Cortex of kidney (tissue), 1 donor: ENCODE results near the gene LCN12.
"Not testable (repeated sequence)": the region's sequence is repeated elsewhere in the genome, so short reads cannot be mapped to it uniquely, and the experiment has no call there.

Source experiments
- DNase-seq: peaks from one replicate; lab custom pipeline; 2025; lab: John Stamatoyannopoulos, UW

Gene LCN12

GRCh38 chr9:136991993-136992818 lies 40.1 kb downstream of the LCN12 start, which contains the start of gene PAXX:
TSS of gene PAXX (plus strand) at chr9:136992422. CDS start at chr9:136992444, 22 bp downstream.
- no peak for DNase-seq

DNA sequence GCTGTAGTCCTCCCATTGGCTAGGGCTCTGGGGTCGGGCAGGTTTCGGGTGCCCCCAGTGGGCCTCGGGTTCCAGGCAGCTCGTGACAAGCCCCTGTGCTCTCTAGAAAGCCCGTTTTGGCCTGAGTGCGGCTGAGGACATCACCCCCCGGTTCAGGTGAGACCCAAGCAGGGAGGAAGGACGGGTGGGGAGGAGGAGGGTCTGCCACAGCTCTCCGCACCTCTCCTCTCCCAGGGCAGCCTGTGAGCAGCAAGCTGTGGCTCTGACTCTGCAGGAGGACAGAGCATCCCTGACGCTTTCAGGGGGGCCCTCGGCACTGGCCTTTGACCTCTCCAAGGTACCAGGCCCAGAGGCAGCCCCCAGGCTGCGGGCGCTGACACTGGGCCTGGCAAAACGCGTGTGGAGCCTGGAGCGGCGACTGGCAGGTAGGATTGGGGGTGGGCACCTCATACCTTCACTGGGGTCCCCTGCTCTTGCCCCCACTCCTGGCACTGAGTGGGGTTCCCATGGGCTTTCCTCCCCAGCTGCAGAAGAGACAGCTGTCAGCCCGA lies 40.8 kb downstream of the LCN12 start:
- no peak for DNase-seq

- DNase-seq, result no peak
Measured at GRCh38 chr9:136994180-136994887, 42.3 kb downstream of the LCN12 start.

- no peak for DNase-seq
Measured at GRCh38 chr9:136994888-136995230, 42.8 kb downstream of the LCN12 start.

DNA sequence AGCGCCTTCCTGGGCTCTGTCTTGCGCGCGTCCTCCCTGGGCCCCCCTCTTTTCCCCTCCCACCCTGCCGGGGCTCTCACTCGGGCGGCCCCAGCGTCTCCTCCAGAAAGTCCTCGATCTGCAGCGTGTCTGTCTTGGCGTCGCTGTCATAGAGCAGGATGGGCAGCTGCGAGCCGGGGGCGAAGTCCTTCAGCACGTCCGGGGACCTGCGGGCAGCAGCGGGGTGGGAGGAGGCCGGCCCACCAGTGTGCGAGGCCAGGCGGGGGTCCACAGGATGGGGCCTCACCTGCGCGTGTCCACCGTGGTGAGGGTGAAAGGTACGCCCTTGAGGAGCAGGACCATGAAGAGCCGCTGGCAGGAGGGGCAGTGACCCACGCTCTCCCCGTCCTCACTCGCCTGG lies 43.3 kb downstream of the LCN12 start:
- no peak for DNase-seq

DNA sequence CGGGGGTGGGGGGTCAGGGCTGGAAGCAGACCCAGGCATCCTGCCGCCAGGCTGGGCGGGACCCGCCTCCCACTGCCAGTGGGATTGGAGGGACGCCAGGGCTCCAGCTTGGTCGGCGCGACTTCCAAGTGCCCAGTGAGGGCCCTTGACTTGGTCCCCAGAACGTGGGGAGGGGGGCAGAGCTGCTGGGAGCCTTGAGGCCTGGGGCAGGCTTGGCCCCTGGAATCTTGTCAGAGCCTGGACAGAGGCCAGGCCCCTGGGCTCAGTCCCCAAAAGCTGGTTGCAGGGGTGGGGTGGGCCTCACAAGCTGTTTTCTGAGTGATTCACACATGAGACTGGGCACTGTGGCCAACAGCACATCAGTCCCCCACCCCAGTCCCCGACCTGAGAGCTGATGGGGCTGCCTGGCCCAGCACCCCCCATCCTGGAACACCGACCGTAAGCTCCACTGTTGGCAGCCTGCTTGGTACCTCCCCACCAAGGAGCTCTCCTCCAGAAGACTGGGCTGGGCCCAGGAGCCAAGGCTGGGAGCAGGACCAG lies 43.8 kb downstream of the LCN12 start:
- no peak for DNase-seq

DNA sequence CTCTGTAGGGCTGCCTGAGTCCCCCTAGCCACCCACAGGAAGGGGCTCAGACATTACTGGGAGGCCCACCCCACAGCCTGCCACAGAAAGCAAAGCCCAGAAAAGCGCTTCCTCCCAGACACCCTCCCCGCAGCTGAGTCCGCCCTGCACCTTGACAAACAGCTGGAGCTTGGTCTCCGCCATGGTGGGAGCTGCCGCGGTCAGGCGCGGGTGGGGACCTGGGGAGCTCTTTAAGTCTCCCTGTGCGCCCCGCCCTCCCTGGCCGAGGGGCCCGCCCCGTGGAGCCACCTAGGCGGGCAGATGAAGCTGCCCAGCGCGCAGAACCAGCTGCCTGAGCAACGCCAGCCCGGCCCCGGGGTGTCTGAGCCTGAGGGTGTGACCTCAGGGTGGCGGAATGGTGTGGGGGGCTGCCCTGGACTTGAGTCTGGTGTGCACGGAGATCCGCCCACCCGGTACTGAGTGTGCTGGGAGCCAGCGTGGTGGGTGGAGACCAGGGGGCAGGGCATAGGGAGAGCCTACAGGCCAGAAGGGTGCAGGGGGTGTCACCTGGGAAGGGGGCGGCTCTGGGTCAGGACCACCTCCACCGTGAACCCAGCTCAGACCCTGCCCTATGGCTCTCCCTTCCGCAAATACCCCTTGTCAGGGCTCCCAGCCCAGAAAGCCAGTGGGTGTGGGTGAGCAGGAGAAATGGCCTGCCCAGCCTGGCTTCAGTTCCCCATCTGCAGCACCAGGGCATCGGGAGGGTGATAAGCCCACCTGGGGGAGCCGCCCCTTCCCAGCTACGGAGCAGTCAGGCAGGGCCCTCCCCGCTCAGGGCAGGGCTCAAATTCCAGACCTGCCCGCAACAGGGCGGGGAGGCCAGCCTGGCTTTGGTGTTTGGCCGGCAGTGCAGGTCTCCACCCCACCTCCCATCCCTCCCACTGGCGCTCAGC lies 44.6 kb downstream of the LCN12 start, which contains the start of gene CLIC3:
CLIC3 (minus strand) TSS at position 208 of the 932 bp plus-strand sequence; CDS start at position 183, 25 bp downstream.
- DNase-seq, result no peak

- DNase-seq, result no peak
Measured at GRCh38 chr9:136997371-136997770, 45.3 kb downstream of the LCN12 start.

GRCh38 chr9:136997830-136998234 lies 45.8 kb downstream of the LCN12 start:
- DNase-seq, result no peak

GRCh38 chr9:137000177-137000930 lies 48.3 kb downstream of the LCN12 start:
- no peak for DNase-seq

DNA sequence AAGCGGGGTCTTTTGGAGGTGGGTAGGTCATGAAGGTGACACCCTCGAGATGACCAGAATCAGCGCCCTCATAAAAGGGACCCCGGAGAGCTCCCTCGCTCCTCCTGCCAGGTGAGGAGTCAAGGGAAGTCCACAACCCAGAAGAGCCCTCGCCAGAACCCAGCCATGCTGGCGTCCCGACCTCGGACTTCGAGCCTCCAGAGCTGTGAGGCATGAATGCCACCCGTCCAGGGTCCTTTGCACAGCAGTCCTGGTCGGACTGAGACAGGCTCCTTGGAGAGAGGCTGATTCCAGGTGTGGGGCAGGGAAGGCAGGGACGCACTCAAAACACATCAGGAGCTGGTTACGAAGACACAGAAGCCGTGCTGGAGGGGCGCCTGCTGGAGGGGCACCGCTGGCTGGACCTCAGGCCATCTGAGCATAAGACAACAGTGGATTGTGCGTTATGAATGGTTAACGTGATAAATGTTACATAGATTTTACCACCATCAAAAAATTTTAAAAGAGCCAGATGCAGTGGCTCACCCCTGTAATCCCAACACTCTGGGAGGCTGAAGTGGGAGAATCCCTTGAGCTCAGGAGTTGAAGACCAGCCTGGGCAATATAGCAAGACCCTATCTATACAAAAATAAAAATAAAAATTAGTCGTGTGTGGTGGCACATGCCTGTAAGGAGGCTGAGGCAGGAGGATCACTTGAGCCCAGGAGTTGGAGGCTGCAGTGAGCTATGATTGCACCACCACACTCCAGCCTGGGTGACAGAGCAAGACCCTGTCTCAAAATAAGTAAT lies 50.0 kb downstream of the LCN12 start:
- DNase-seq, result no peak

GRCh38 chr9:137002646-137003041 lies 50.6 kb downstream of the LCN12 start:
- DNase-seq, result no peak

DNA sequence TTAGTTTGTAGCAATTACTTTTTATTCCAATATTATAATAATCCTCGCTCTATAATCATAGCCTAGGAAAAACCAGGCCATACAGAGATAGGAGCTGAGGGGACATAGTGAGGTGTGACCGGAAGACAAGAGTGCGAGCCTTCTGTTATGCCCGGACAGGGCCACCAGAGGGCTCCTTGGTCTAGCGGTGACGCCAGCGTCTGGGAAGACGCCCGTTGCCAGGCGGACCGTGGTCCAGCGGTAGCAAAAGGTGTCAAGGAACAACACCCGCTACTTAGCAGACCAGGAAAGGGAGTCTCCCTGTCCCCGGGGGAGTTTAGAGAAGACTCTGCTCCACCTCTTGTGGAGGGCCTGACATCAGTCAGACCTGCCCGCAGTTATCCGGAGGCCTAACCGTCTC lies 52.2 kb downstream of the LCN12 start:
- not testable (repeated sequence) for DNase-seq
